ENCODE measurements around the gene S100A12.

S100A12 gene

DNA sequence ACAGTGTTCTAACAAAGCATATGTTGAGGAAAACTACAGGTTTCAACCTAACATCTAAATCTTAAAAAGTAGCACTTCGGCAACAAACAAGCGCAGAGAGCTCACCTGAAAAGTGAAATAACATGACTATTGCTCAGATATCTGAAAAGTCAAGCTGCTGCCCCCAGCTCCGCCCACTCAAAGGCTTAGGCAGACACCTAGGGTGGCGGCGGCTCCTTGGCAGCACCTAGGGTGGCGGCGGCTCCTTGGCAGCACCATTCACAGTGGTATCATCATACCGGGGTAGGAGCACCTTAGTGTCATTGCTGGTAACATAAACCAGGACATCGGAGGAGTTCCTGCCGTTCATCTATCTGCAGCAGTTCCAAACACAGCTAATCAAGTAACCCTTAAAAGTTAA, 4.2 kb upstream of the S100A12 start:
- no peak overlapping the region for H3K27ac ChIP-seq (ENCODE audit: low read length)
- H3K27me3 ChIP-seq (replicated peaks; ENCODE audit: insufficient read depth, low read length), result no peaks in the 10 kb centered on the region
- DNase-seq, result no peak
- H3K4me3 ChIP-seq (ENCODE audit: low read length), result no peak overlapping the region
- H3K4me2 ChIP-seq (ENCODE audit: low read depth, low read length), result no peak overlapping the region
- no peaks in the 10 kb centered on the region for H3K36me3 ChIP-seq (replicated peaks; ENCODE audit: insufficient read depth, low read length)
- H3K9me2 ChIP-seq (replicated peaks; ENCODE audit: insufficient read depth, low read length), result no peaks in the 10 kb centered on the region
- no peak overlapping the region for H2AFZ ChIP-seq (ENCODE audit: low read length)
- no peaks in the 10 kb centered on the region for H3K79me2 ChIP-seq (ENCODE audit: low read length)
- no peaks in the 10 kb centered on the region for H3K4me1 ChIP-seq (ENCODE audit: low read length)
- H4K20me1 ChIP-seq (ENCODE audit: insufficient read depth, low read length), result no peaks in the 10 kb centered on the region
- TF ChIP-seq, protein P1, sequence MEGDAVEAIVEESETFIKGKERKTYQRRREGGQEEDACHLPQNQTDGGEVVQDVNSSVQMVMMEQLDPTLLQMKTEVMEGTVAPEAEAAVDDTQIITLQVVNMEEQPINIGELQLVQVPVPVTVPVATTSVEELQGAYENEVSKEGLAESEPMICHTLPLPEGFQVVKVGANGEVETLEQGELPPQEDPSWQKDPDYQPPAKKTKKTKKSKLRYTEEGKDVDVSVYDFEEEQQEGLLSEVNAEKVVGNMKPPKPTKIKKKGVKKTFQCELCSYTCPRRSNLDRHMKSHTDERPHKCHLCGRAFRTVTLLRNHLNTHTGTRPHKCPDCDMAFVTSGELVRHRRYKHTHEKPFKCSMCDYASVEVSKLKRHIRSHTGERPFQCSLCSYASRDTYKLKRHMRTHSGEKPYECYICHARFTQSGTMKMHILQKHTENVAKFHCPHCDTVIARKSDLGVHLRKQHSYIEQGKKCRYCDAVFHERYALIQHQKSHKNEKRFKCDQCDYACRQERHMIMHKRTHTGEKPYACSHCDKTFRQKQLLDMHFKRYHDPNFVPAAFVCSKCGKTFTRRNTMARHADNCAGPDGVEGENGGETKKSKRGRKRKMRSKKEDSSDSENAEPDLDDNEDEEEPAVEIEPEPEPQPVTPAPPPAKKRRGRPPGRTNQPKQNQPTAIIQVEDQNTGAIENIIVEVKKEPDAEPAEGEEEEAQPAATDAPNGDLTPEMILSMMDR (IDR thresholded peaks at IDR 0.05; ENCODE audit: low read length), result no peak
- TF ChIP-seq EZH2 (optimal IDR thresholded peaks at IDR 0.05; ENCODE audit: low read depth, low read length), result no peak
- TF ChIP-seq EZH2phosphoT487 (IDR thresholded peaks at IDR 0.05; ENCODE audit: low read length), result no peak
- no peaks in the 10 kb centered on the region for H3K9me3 ChIP-seq (replicated peaks; ENCODE audit: insufficient read depth, low read length)
- H3F3A ChIP-seq (ENCODE audit: insufficient read depth, low read length), result no peaks in the 10 kb centered on the region
- no peak overlapping the region for H3K9ac ChIP-seq (ENCODE audit: low read length)

DNA sequence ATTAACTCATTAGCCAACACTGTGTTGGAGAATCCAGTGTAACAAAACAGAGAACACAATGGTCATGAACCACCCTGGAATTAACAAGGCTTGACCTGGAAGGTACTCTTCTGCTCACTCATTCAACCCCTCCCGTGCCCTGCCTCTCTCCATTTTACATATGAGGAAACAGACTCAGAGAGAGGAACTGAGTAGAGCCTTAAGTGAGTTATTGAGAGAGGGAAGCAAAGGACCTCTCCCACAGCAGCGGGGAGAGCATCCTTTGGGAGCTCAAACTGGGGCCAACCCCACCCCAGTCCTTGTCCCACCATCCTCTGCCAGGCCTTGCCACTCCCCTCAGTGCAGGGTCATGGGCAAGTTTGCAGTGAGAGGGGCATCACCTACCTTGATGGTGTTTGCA, 1.4 kb downstream of the S100A12 start:
- DNase-seq, result no peak
- Histone ChIP-seq H2AFZ (ENCODE audit: low read length) (no peak overlapping the region), H3K36me3 (replicated peaks; ENCODE audit: insufficient read depth, low read length) (no peaks in the 10 kb centered on the region), H3K9me2 (replicated peaks; ENCODE audit: insufficient read depth, low read length) (no peaks in the 10 kb centered on the region), H3K9me3 (replicated peaks; ENCODE audit: insufficient read depth, low read length) (no peaks in the 10 kb centered on the region), H4K20me1 (ENCODE audit: insufficient read depth, low read length) (no peaks in the 10 kb centered on the region), H3K27me3 (replicated peaks; ENCODE audit: insufficient read depth, low read length) (no peaks in the 10 kb centered on the region), H3K9ac (ENCODE audit: low read length) (no peak overlapping the region), H3K4me1 (ENCODE audit: low read length) (no peaks in the 10 kb centered on the region), H3F3A (ENCODE audit: insufficient read depth, low read length) (no peaks in the 10 kb centered on the region), H3K79me2 (ENCODE audit: low read length) (no peaks in the 10 kb centered on the region), H3K4me2 (ENCODE audit: low read depth, low read length) (no peak overlapping the region), H3K4me3 (ENCODE audit: low read length) (no peak overlapping the region), H3K27ac (ENCODE audit: low read length) (no peak overlapping the region)
- no peak for TF ChIP-seq EZH2 (optimal IDR thresholded peaks at IDR 0.05; ENCODE audit: low read depth, low read length)
- TF ChIP-seq EZH2phosphoT487 (IDR thresholded peaks at IDR 0.05; ENCODE audit: low read length), result no peak
- TF ChIP-seq, protein P1 (IDR thresholded peaks at IDR 0.05; ENCODE audit: low read length), result no peak

DNA sequence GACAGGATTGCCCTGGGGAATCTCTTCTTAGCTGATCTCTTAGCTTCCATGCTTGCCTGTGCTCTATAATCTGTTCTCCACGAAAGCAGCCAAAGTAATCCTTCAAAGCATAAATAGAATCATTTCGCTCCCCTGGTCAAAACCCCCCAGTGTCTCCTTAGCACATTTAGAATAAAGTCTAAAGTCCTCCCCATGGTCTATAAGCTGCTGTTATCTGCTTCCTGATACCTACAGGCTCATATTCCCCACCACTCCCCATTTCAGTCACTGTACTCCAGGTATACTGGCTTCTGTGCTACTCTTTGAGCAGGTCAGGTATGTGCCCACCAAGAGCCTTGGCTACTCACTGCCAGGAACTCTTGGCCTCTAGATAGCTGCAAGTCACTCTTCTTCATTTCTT, 2.9 kb downstream of the S100A12 start:
- Histone ChIP-seq H3K27ac (ENCODE audit: low read length) (no peak overlapping the region), H3K36me3 (replicated peaks; ENCODE audit: insufficient read depth, low read length) (no peaks in the 10 kb centered on the region), H2AFZ (ENCODE audit: low read length) (no peak overlapping the region), H3K27me3 (replicated peaks; ENCODE audit: insufficient read depth, low read length) (no peaks in the 10 kb centered on the region), H3K9me2 (replicated peaks; ENCODE audit: insufficient read depth, low read length) (no peaks in the 10 kb centered on the region), H3K4me3 (ENCODE audit: low read length) (no peak overlapping the region), H3K9ac (ENCODE audit: low read length) (no peak overlapping the region), H3K4me2 (ENCODE audit: low read depth, low read length) (no peak overlapping the region), H3K9me3 (replicated peaks; ENCODE audit: insufficient read depth, low read length) (no peaks in the 10 kb centered on the region), H3K4me1 (ENCODE audit: low read length) (no peaks in the 10 kb centered on the region), H4K20me1 (ENCODE audit: insufficient read depth, low read length) (no peaks in the 10 kb centered on the region), H3F3A (ENCODE audit: insufficient read depth, low read length) (no peaks in the 10 kb centered on the region), H3K79me2 (ENCODE audit: low read length) (no peaks in the 10 kb centered on the region)
- DNase-seq, result no peak
- TF ChIP-seq, protein P1 (IDR thresholded peaks at IDR 0.05; ENCODE audit: low read length), result no peak
- TF ChIP-seq EZH2 (optimal IDR thresholded peaks at IDR 0.05; ENCODE audit: low read depth, low read length) (no peak), EZH2phosphoT487 (IDR thresholded peaks at IDR 0.05; ENCODE audit: low read length) (no peak)
